Esophagus muscularis mucosa (tissue), 3 donors: ENCODE measurements around the gene MPPED1.

Experiments
- CTCF ChIP-seq, 3 experiments: fragments of 200-600 bp in 2 of 3; fragments of 450-650 bp in 1 of 3; sonication (generic) in 2 of 3; IDR thresholded peaks; one replicate each; pipeline ENCODE4 v1.5.1; 2017 to 2019; ENCODE audit warnings: antibody characterized with exemption in 3 of 3, mild to moderate bottlenecking in 2 of 3, moderate library complexity in 1 of 3
- EP300 ChIP-seq: sonication (generic); formaldehyde crosslinking; IDR thresholded peaks from one replicate; pipeline ENCODE4 v1.6.1; 2017; ENCODE audit warnings: antibody characterized with exemption

GRCh38 chr22:43484227-43484626 is 72.4 kb downstream of the MPPED1 start:
- TF ChIP-seq EP300 (no peak), CTCF (IDR thresholded peaks at IDR 0.05) (no peak)
